Measurements from ENCODE around the gene PKD2L2.
A peak's percentile ranks its signal among the peaks of the same experiment; 100 is the strongest.
"Not testable (repeated sequence)": the region's sequence is repeated elsewhere in the genome, so short reads cannot be mapped to it uniquely, and the experiment has no call there.

Gene PKD2L2

GRCh38 chr5:137888863-137889759, at the start of gene PKD2L2:
PKD2L2 (plus strand) TSS chr5:137889457; CDS start chr5:137889492, 35 bp downstream.
- DNase-seq, result peak; percentile 67 to 74

GRCh38 chr5:137842296-137842695, 47.0 kb upstream of the PKD2L2 start:
- DNase-seq, result no peak

DNA sequence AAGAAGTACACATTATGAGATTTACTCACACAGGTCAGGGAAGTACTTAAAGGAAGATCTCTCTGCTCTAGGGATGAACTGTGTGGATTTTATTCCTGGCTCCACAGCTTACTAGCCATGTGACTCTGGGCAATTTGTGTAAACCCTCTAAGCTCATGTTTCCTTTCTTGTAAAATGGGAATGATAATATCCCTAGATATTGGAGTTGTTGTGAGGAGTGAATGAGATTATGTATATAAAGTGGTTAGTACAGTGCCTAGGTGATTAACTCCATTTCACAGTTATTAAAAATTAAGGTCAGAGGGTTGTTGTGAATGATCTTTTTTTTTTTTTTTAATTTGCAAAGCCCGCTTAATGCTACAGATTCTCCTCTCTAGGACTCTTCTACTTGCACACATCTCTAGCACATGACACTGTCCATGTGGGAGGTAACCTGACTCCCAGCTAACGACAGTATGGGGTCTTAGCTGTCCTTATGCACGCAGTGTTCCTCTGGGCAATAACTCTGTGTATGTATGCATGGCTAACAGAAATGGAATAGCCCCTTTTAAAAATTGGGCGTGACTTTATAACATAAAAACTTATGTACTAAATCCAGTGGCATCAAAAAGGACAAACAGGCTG, 45.5 kb upstream of the PKD2L2 start:
- no peak for DNase-seq

DNA sequence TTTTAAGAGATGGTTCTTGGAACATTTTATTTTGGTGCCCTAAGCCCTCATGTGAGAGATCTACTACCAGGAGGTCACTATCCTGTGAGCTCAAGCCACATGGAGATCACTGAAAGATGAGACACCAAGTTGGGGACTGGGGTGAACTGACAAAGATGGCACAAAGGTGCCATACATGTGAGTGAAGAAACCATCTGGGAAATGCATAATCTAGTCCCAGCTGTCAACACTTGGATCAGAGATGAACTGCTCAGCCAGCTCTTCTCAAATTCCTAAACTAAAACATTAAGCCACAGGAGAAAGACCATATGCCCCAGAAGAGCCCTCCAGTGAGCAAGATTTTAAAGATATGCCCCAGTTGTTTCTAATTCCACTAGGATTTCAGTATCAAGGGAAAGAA, 43.8 kb upstream of the PKD2L2 start:
- no peak for DNase-seq

- DNase-seq, result no peak
Observed at GRCh38 chr5:137847687-137848086, 41.6 kb upstream of the PKD2L2 start.

GRCh38 chr5:137853165-137853564, 36.1 kb upstream of the PKD2L2 start:
- not testable (repeated sequence) for DNase-seq

GRCh38 chr5:137856201-137856600, 33.1 kb upstream of the PKD2L2 start:
- no peak for DNase-seq

- DNase-seq, result no peak
Observed at GRCh38 chr5:137856916-137857862, 32.1 kb upstream of the PKD2L2 start.

GRCh38 chr5:137858223-137858916, 30.9 kb upstream of the PKD2L2 start:
- DNase-seq, result no peak

- DNase-seq, result no peak
Observed at GRCh38 chr5:137858954-137859353, 30.3 kb upstream of the PKD2L2 start.

DNA sequence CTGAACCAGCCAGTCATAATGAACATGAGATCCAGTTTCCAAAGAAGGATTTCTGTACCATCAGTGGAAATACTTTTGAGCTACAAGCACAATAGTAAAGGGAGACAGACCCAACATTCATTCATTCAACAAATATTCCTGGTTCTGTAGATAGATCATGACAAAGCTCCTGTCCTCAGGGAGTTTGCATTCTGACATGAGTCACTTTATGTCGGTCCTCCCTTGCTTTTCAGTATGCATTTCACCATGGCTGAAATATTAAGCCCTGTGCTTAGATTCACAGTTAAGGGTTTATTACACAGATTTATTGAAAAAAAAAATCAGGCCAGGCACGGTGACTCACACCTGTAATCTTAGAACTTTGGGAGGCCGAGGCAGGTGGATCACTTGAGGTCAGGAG, 27.0 kb upstream of the PKD2L2 start:
- DNase-seq, result no peak

DNA sequence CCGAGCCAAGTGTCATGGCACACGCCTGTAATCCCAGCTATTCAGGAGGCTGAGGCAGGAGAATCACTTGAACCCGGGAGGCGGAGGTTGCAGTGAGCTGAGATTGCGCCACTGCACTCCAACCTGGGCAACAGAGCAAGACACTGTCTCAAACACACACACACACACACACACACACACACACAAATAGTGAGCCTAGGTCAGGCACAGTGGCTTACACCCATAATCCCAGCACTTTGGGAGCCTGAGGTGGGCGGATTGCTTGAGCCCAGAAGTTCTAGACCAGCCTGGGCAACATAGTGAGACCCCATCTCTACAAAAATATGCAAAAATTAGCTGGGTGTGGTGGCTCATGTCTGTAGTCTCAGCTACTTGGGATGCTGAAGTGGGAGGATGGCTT, 25.6 kb upstream of the PKD2L2 start:
- DNase-seq, result not testable (repeated sequence)

DNA sequence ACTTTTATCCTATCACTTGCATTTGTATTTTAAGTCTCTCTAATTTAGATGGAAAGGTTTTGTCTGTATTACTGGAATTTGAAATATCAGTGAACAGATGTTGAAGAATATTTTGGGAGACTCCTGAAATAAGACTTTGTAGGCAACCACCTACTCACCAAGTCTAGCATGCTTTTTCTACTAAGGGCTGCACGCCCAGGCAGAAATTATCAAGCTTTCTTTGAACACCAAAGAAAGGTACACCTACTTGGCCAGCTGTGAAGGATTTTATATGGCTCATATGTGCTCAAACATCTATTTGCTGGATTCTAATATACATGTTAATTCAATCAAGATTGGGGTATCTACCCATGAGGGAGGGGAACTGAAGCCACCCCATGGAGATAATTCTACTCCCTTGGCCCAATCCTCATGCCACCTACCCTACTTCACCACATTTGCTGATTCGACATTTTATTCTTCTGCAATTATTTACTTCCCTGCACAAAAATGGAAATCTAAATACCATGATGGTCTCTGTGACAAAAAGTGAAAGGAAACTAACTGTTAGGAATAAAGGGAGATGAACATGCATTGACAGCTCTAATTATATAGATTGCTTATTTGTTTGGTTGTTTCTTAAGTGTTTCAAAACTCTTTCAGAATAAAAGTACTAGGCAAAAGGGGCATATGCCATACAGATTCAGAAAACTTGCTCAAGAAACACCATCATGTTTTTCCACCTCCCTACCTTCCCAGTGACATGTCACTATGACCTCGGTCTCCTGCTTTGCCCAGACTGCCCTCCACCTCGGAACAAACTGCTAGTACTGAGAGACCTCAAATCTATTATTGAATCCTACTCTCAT, 22.5 kb upstream of the PKD2L2 start:
- DNase-seq, result no peak

- DNase-seq, result no peak
Observed at GRCh38 chr5:137867664-137868063, 21.6 kb upstream of the PKD2L2 start, which contains the start of gene MYOT. MYOT (plus strand) TSS chr5:137867860; CDS start chr5:137870652, 2,792 bp downstream.

GRCh38 chr5:137870647-137871339, 18.5 kb upstream of the PKD2L2 start:
- no peak for DNase-seq

GRCh38 chr5:137871571-137871970, 17.7 kb upstream of the PKD2L2 start:
- no peak for DNase-seq

DNA sequence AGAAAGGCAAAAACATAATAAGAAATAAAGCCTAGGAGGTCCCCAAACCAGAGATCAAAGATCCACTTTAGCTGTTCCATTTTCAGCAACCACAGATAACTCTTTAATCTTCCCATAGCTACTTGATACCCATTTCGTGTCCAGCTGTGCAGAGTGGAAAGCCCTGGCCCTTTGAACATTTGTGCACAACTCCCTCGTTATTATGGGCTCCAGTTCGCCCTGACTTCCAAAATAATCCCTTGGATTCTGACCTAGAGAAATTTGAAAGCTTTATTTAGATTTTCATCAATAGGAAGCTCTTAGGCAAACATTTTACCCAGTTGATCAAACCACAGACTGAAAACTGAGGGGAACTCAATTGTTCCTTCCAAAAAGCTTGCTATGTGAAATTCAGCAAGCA, 16.8 kb upstream of the PKD2L2 start:
- DNase-seq, result no peak

DNA sequence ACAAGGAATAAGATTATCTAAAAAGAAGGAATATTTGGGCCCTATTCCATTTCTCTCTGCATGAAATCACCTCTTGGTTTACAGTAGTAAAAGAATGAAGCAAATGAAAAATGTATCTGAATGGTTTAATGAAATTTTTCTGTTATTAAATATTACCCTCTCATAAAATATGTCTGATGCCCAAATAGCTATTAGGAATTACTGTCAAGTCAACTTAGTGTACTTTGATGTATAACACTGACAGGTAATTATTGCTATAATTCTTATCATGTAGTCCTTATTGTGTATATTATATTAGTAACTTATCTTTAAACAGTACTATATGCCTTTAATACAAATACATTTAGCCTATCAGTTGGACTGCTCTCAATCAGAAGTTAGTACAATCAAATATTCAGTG, 13.2 kb upstream of the PKD2L2 start:
- no peak for DNase-seq

DNA sequence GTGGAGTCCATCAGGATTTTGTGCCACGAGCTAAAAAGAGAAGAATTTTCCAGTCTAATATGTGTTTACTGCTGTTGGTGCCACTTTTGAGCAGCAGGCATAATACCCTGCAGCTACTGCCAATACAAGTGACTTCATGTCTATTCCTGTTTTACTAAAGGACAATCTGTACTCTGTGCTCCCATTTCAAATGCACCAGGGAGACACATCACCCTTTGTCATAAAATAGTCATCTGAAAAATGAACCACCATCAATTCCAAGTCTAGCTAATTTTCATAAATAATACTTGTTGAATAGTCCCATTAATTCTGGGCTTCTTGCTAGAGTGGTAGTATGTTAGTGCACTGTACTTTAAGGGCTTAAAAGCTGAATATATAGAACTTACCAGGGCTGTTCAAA, 8.9 kb upstream of the PKD2L2 start:
- DNase-seq, result no peak

DNA sequence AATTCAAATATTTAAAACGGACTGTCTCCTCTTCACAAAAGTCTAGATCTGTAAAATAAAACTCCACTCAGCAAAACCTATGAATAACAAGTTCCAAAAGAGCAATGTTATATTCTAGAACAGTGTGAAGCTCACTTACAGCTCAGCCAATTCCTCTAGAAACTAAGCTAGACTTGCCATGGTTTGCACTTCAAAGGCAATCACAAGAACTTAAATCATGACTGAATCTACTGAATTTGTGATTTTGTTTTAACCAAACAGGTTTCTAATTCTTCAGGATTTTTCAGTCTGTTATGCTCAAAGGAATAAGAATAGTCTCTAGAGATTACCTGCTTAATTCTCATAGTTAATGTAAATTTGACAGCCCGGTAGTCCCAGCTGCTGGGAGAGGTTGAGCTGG, 1.4 kb upstream of the PKD2L2 start:
- DNase-seq, result no peak

- DNase-seq, result no peak
Observed at GRCh38 chr5:137888466-137888862, 793 bp upstream of the PKD2L2 start.
